ENCODE results near the gene IWS1. TPM values are rescaled to one million over a fixed set of nuclear protein-coding genes. Genes with fewer than 3 reads are reported as not detected.
"Not testable (repeated sequence)": the region's sequence is repeated elsewhere in the genome, so short reads cannot be mapped to it uniquely, and the experiment has no call there.

IWS1 gene
- total RNA-seq, 4 donors from 2014 or later, result 22.7 to 47.1 (median 33.2) TPM

DNA sequence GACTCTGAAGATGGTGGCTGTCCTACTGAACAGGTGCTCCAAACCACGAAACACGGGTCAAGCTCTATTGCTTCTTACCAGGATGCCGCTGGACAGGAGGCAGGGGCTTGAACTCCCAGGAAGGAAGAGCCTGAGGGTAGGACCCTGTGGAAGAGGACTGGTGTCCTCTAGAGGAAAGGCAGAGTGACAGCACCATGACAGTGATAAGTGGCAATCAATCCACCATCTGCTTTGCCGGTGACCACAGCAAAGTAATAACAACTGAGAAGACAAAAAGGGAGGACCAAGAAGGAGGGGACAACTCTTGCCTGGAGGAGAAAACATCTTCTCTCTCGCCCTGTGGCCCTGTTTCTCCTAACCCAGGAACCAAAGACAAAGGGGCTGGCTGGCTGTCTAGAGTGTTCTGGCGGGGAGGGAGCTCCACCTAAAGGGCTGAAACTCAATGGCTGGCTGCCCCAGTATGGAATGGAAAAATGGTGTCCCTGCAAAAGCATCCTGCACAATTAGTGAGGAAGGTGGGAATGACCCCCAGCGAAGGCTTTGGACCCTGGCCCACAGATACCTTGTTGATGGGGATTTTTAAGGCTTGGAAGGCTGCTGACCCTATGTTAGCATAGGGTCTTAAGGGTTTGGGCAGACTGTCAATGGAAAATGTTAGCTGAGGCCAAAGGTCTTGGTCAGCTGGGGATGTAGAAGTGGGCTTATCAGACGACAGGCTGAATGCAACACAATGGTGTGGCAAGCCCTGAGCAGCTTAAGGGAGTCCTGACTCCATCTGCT is 72.7 kb downstream of the IWS1 start:
- no peak for DNase-seq (ENCODE audit: low spot score in 2 of 2)
- TF ChIP-seq POLR2A (IDR thresholded peaks at IDR 0.05), result no peak
- TF ChIP-seq, protein P1, sequence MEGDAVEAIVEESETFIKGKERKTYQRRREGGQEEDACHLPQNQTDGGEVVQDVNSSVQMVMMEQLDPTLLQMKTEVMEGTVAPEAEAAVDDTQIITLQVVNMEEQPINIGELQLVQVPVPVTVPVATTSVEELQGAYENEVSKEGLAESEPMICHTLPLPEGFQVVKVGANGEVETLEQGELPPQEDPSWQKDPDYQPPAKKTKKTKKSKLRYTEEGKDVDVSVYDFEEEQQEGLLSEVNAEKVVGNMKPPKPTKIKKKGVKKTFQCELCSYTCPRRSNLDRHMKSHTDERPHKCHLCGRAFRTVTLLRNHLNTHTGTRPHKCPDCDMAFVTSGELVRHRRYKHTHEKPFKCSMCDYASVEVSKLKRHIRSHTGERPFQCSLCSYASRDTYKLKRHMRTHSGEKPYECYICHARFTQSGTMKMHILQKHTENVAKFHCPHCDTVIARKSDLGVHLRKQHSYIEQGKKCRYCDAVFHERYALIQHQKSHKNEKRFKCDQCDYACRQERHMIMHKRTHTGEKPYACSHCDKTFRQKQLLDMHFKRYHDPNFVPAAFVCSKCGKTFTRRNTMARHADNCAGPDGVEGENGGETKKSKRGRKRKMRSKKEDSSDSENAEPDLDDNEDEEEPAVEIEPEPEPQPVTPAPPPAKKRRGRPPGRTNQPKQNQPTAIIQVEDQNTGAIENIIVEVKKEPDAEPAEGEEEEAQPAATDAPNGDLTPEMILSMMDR (IDR thresholded peaks at IDR 0.05), result no peak
- WGBS, 2 donors, result 88 to 89% methylated on average over 8 of the region's 8 CpGs
- no peak overlapping the region for H3K4me3 ChIP-seq (ENCODE audit: low read depth, poor library complexity, severe bottlenecking)
- intact Hi-C loops (cut with DNase I; ENCODE audit: low total_unique reads), result no loop called here

DNA sequence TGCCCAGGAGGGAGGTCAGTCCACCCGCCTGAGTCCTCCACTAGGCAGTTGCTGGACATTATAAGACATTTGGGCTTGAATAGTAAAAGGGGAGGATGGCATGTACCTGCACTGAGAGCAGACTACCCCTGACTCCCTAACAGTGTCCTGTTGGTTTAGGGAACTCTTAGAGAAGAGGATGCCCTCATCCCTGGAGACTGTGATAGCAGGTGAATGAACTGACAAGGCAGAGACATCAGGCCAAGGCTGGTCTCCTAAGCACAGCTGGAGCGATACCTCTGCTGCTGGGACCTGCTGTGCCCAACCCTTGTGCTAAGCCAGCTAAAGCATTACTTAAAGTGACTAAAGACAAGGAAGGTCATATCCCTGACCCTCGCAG is 73.3 kb downstream of the IWS1 start:
- intact Hi-C loops (cut with DNase I; ENCODE audit: low total_unique reads), result no loop called here
- TF ChIP-seq, protein P1 (IDR thresholded peaks at IDR 0.05), result no peak
- TF ChIP-seq POLR2A (IDR thresholded peaks at IDR 0.05), result no peak
- WGBS, 2 donors, result 90 to 100% methylated on average over 3 of the region's 3 CpGs
- no peak for DNase-seq (ENCODE audit: low spot score in 2 of 2)
- H3K4me3 ChIP-seq (ENCODE audit: low read depth, poor library complexity, severe bottlenecking), result no peak overlapping the region

DNA sequence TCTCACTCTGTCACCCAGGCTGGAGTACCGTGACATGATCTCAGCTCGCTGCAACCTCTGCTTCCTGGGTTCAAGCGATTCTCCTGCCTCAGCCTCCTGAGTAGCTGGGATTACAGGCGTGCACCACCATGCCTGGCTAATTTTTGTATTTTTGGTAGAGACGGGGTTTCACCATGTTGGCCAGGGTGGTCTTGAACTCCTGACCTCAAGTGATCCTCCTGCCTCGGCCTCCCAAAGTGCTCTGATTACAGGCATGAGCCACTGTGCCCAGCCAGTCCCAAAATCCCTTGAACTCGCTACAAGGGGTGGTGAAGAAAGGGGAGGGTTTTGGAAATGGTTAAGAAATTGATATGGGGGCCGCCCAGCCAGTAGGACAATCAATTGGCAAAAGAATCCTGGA is 73.9 kb downstream of the IWS1 start:
- H3K4me3 ChIP-seq (ENCODE audit: low read depth, poor library complexity, severe bottlenecking); intact Hi-C loops (cut with DNase I; ENCODE audit: low total_unique reads); DNase-seq (ENCODE audit: low spot score in 2 of 2): not testable (repeated sequence)
- 94 to 98% methylated on average over 8 of the region's 8 CpGs for WGBS, 2 donors

DNA sequence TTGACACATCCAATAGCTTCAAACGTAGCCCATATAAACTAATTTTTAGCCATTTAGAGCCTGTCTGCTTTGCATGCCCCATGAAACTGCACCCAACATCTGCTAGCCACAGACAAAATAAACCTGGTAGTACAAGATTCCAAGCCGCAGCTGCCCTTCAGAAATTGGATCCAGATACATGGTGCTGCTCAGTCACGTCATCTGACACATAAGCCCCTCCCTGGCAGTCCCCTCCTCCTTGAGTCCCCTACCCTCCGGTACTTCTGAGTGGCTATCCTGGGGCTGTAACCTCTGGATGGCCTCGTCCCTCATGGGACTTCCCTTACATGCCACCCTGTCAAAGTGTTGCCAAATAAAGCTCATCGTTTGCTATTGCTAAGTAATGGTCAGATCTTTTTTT is 74.3 kb downstream of the IWS1 start:
- 77% methylated on average over 6 of the region's 6 CpGs for WGBS, 2 donors
- intact Hi-C loops (cut with DNase I; ENCODE audit: low total_unique reads), result no loop called here
- no peak for TF ChIP-seq POLR2A (IDR thresholded peaks at IDR 0.05)
- TF ChIP-seq, protein P1 (IDR thresholded peaks at IDR 0.05), result no peak
- DNase-seq (ENCODE audit: low spot score in 2 of 2), result no peak
- H3K4me3 ChIP-seq (ENCODE audit: low read depth, poor library complexity, severe bottlenecking), result no peak overlapping the region

DNA sequence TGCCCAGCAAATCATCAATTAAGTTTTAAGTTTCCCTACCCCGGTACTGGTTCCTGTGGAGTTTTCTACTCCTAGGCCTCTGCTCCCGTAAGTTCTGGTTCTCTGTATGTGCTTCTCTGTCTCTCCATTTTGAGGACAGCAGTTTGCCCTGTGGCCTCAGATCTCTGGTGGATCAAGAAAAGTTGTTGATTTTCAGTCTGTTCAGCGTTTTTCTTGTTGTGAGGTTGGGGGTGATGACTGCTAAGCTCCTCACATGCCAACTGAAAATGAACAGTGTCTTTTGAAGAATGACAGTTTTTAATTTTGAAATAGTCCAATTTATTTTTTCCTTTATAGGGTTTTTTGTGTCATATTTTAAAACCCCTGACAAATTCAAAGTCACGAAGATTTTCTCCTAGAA is 76.4 kb downstream of the IWS1 start:
- intact Hi-C loops (cut with DNase I; ENCODE audit: low total_unique reads), result no loop called here
- H3K4me3 ChIP-seq (ENCODE audit: low read depth, poor library complexity, severe bottlenecking), result no peak overlapping the region
- no peak for DNase-seq (ENCODE audit: low spot score in 2 of 2)
- WGBS, 2 donors, result 93 to 95% methylated on average over 4 of the region's 4 CpGs
- TF ChIP-seq, protein P1 (IDR thresholded peaks at IDR 0.05), result no peak
- TF ChIP-seq POLR2A (IDR thresholded peaks at IDR 0.05), result no peak

DNA sequence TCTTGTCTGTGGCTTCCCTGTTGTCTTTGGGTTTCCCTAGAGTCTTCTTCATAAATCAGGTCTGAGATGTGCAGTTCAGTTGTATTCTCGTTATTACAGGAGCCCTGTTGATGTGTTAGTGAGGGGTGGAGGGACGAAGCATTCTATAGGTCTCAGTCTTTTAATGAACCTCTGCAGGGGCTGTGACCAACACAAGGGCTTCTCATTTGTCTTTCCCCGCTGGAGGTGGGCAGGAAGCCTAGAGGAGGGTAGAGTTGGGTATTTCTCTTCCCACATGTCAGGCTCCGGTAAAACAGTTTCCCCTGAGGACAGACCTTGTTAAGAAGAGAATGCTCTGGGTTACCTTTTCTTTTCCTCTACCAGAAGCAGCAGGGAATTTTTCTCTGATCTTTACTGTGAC is 76.9 kb downstream of the IWS1 start:
- 88% methylated on average over 4 of the region's 4 CpGs for WGBS, 2 donors
- no peak for TF ChIP-seq POLR2A (IDR thresholded peaks at IDR 0.05)
- TF ChIP-seq, protein P1 (IDR thresholded peaks at IDR 0.05), result no peak
- no peak for DNase-seq (ENCODE audit: low spot score in 2 of 2)
- intact Hi-C loops (cut with DNase I; ENCODE audit: low total_unique reads), result no loop called here
- no peak overlapping the region for H3K4me3 ChIP-seq (ENCODE audit: low read depth, poor library complexity, severe bottlenecking)
